Panc1 (cell line): ENCODE measurements around the gene GDPD5. TPM values are rescaled to one million over a fixed set of nuclear protein-coding genes. Genes with fewer than 3 reads are reported as not detected.

ENCODE experiments used
- ATAC-seq: fragments of 200-7000 bp; cut with Tn5 transposase; 2 replicates; pipeline ENCODE4 v1.9.1; 2020; ENCODE audit warnings: mild to moderate bottlenecking, moderate library complexity
- BruUV-seq: library from RNA; stranded (reverse); fragments of 400-500 nt; replicated peaks from 2 replicates; lab custom pipeline; 2021; lab: Mats Ljungman, UMichigan
- CTCF ChIA-PET: fragments of 300-600 bp; sonication (Branson Sonifier 250); formaldehyde crosslinking; loops from one replicate; lab custom pipeline; 2022; ENCODE audit warnings: antibody characterized with exemption; lab: Charles Lee
- POLR2A ChIA-PET: fragments of 300-600 bp; sonication (Branson Sonifier 250); formaldehyde crosslinking; loops from one replicate; lab custom pipeline; 2022; ENCODE audit warnings: antibody characterized with exemption; lab: Charles Lee
- DNase-seq: peaks from one replicate; pipeline ENCODE4 v3.0.0-alpha.2; 2010; ENCODE audit warnings: low read depth, low spot score
- H3K27ac ChIP-seq: 2 replicates; pipeline ENCODE4 v1.5.1; 2011; ENCODE audit warnings: mild to moderate bottlenecking, low read length, inconsistent platforms
- H3K27me3 ChIP-seq: fragments of 200-500 bp; sonication (Bioruptor generic); 2 replicates; pipeline ENCODE4 v1.6.0; 2014; ENCODE audit warnings: low read length, inconsistent platforms; ENCODE audit not compliant: control insufficient read depth, insufficient read depth
- H3K36me3 ChIP-seq: fragments of 200-500 bp; sonication (Bioruptor generic); 2 replicates; pipeline ENCODE4 v1.5.1; 2014; ENCODE audit warnings: inconsistent platforms, mild to moderate bottlenecking, low read length, moderate library complexity; ENCODE audit not compliant: control insufficient read depth, insufficient read depth
- H3K4me1 ChIP-seq: 2 replicates; pipeline ENCODE4 v1.5.1; 2011; ENCODE audit warnings: inconsistent platforms, mild to moderate bottlenecking, low read length, moderate library complexity; ENCODE audit not compliant: control insufficient read depth, insufficient read depth
- H3K4me3 ChIP-seq, 2 experiments: 2 replicates each; pipeline ENCODE4 v1.5.1; 2011 to 2012; ENCODE audit warnings: low read depth in 2 of 2, low read length in 2 of 2, mild to moderate bottlenecking in 2 of 2, inconsistent platforms in 1 of 2, moderate library complexity in 1 of 2
- H3K9me3 ChIP-seq: fragments of 200-500 bp; sonication (Bioruptor generic); 2 replicates; pipeline ENCODE4 v1.5.1; 2014; ENCODE audit warnings: low read depth, mild to moderate bottlenecking, inconsistent platforms, low read length, moderate library complexity; ENCODE audit not compliant: control insufficient read depth, insufficient read depth
- POLR2AphosphoS5 ChIP-seq: IDR thresholded peaks from 2 replicates; pipeline ENCODE4 v1.6.1; 2012; ENCODE audit warnings: mild to moderate bottlenecking, low read depth, low read length, moderate library complexity
- SIN3A ChIP-seq: IDR thresholded peaks from 2 replicates; pipeline ENCODE4 v1.6.1; 2012; ENCODE audit warnings: low read depth, mild to moderate bottlenecking, low read length, moderate library complexity, borderline replicate concordance; ENCODE audit not compliant: insufficient read depth
- TCF7L2 ChIP-seq: IDR thresholded peaks from 2 replicates; pipeline ENCODE4 v1.6.1; 2011; ENCODE audit warnings: mild to moderate bottlenecking, low read depth, low read length, inconsistent platforms
- in situ Hi-C: cut with HindIII; loops from 2 replicates; pipeline ENCODE4 v1.10.0; 2016; ENCODE audit warnings: low sequenced_read_pairs, low pct_unique_long_range_greater_than_20kb
- intact Hi-C: fragments of 100-400 bp; cut with micrococcal nuclease; formaldehyde crosslinking; loops from one replicate; pipeline ENCODE4 v1.10.0; 2022; ENCODE audit not compliant: unreplicated experiment
- total RNA-seq: library from RNA; stranded (reverse); gene quantifications from one replicate; pipeline ENCODE4 v1.2.1, GENCODE V29; 2021; ENCODE audit not compliant: unreplicated experiment
- TF ChIP-seq, protein P1 (sequence below), 2 experiments: IDR thresholded peaks; 2 replicates each; pipeline ENCODE4 v1.6.1; 2011 to 2012; ENCODE audit warnings: low read depth in 2 of 2, control low read depth in 1 of 2, low read length in 1 of 2, mild to moderate bottlenecking in 1 of 2, moderate library complexity in 1 of 2; ENCODE audit not compliant: insufficient read depth in 1 of 2
- TF ChIP-seq, protein P2 (sequence below): fragments of 450-650 bp; IDR thresholded peaks from 2 replicates; pipeline ENCODE4 v1.5.1; 2017; ENCODE audit warnings: mild to moderate bottlenecking

GDPD5 gene
- total RNA-seq, 1 experiment from 2014 or later: 6.0 TPM

DNA sequence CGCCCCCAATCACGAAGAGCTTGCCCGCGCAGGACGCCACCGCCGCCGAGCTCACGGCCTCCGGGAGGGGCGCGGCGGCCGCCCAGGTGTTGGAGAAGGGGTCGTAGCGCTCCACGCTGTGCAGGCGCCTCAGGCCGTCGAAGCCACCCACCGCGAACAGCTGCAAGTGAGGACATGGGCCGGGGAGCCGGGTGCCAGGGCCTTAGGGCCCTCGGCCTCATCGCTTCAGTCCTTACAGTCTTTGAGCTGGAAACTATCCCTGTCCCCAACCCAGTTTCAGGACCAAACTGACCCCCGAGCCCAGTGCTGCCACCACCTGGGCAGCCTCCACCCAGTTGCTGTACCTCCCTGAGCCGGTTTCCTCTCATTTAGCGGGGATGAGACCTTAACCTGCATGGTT, 100.3 kb downstream of the GDPD5 start:
- DNase-seq: no peak
- BruUV-seq: no TSS peak
- in situ Hi-C loops (no loop called here), intact Hi-C loops (loop anchor here (2.0 kb wide), 1 partner anchor 37 kb away; no protein-coding TSS in a partner anchor)
- no peaks in the 10 kb centered on the region for H3K27me3 ChIP-seq
- H3K36me3 ChIP-seq: no peaks in the 10 kb centered on the region
- ChIA-PET CTCF (interaction anchor here (1.0 to 2.6 kb wide), 2 partner anchors 17 to 37 kb away, joined by 3 to 8 read pairs; no protein-coding TSS in a partner anchor), POLR2A (no interaction called here)
- H3K9me3 ChIP-seq: no peaks in the 10 kb centered on the region
- no peak for ATAC-seq
- peaks cover 27% of the 10 kb centered on the region for H3K4me1 ChIP-seq
- H3K27ac ChIP-seq: no peak overlapping the region
- no peak overlapping the region for H3K4me3 ChIP-seq
- TF ChIP-seq SIN3A: no peak
- no peak for TF ChIP-seq TCF7L2
- TF ChIP-seq, protein P1, sequence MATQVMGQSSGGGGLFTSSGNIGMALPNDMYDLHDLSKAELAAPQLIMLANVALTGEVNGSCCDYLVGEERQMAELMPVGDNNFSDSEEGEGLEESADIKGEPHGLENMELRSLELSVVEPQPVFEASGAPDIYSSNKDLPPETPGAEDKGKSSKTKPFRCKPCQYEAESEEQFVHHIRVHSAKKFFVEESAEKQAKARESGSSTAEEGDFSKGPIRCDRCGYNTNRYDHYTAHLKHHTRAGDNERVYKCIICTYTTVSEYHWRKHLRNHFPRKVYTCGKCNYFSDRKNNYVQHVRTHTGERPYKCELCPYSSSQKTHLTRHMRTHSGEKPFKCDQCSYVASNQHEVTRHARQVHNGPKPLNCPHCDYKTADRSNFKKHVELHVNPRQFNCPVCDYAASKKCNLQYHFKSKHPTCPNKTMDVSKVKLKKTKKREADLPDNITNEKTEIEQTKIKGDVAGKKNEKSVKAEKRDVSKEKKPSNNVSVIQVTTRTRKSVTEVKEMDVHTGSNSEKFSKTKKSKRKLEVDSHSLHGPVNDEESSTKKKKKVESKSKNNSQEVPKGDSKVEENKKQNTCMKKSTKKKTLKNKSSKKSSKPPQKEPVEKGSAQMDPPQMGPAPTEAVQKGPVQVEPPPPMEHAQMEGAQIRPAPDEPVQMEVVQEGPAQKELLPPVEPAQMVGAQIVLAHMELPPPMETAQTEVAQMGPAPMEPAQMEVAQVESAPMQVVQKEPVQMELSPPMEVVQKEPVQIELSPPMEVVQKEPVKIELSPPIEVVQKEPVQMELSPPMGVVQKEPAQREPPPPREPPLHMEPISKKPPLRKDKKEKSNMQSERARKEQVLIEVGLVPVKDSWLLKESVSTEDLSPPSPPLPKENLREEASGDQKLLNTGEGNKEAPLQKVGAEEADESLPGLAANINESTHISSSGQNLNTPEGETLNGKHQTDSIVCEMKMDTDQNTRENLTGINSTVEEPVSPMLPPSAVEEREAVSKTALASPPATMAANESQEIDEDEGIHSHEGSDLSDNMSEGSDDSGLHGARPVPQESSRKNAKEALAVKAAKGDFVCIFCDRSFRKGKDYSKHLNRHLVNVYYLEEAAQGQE (IDR thresholded peaks at IDR 0.05; ENCODE audit: insufficient read depth in 1 of 2, low read depth in 2 of 2, low read length in 1 of 2): no peak
- TF ChIP-seq, protein P2, sequence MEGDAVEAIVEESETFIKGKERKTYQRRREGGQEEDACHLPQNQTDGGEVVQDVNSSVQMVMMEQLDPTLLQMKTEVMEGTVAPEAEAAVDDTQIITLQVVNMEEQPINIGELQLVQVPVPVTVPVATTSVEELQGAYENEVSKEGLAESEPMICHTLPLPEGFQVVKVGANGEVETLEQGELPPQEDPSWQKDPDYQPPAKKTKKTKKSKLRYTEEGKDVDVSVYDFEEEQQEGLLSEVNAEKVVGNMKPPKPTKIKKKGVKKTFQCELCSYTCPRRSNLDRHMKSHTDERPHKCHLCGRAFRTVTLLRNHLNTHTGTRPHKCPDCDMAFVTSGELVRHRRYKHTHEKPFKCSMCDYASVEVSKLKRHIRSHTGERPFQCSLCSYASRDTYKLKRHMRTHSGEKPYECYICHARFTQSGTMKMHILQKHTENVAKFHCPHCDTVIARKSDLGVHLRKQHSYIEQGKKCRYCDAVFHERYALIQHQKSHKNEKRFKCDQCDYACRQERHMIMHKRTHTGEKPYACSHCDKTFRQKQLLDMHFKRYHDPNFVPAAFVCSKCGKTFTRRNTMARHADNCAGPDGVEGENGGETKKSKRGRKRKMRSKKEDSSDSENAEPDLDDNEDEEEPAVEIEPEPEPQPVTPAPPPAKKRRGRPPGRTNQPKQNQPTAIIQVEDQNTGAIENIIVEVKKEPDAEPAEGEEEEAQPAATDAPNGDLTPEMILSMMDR: peak; percentile 78; the same call in 1 of the 2 replicates
- no peak for TF ChIP-seq POLR2AphosphoS5

DNA sequence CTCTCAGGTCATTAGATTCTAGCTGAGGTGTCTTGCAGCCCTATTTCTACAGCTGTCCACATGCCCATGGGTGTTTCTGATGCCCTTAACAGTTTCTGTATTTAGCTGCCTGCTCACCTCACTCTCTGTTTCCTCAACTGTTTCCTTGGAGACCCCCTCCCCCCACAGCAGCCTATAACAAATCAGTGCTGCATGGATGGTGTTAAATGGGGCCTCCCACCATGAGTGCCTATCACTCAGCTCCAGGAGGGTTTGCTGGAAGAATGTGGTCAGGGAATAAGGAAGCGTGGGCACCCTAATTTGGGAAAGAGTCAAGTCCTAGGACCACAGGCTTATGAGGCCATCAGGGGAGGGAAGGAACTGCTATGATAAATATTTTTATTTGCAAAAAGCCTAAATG, 101.3 kb downstream of the GDPD5 start:
- ChIA-PET CTCF (interaction anchor here (2.6 kb wide), 1 partner anchor 36 kb away, joined by 8 read pairs; no protein-coding TSS in a partner anchor), POLR2A (interaction anchor here (0.6 kb wide), 1 partner anchor 68 kb away, joined by 5 read pairs; no protein-coding TSS in a partner anchor)
- BruUV-seq: no TSS peak
- in situ Hi-C loops: no loop called here
- intact Hi-C loops: loop anchor here (2.0 kb wide), 1 partner anchor 36 kb away; no protein-coding TSS in a partner anchor
- H3K9me3 ChIP-seq: no peaks in the 10 kb centered on the region
- H3K27ac ChIP-seq: no peak overlapping the region
- ATAC-seq (no peak), DNase-seq (no peak)
- TF ChIP-seq, protein P2: no peak
- TF ChIP-seq POLR2AphosphoS5 (no peak), SIN3A (no peak), TCF7L2 (no peak)
- TF ChIP-seq, protein P1 (IDR thresholded peaks at IDR 0.05; ENCODE audit: insufficient read depth in 1 of 2, low read depth in 2 of 2, low read length in 1 of 2): no peak
- peaks cover 27% of the 10 kb centered on the region for H3K4me1 ChIP-seq
- no peaks in the 10 kb centered on the region for H3K27me3 ChIP-seq
- no peak overlapping the region for H3K4me3 ChIP-seq
- no peaks in the 10 kb centered on the region for H3K36me3 ChIP-seq
